Right ventricle myocardium superior (tissue), 1 donor: ENCODE data around the gene C1QL4. TPM values are rescaled to one million over a fixed set of nuclear protein-coding genes. Genes with fewer than 3 reads are reported as not detected.
A peak's percentile ranks its signal among the peaks of the same experiment; 100 is the strongest.
"Not testable (repeated sequence)": the region's sequence is repeated elsewhere in the genome, so short reads cannot be mapped to it uniquely, and the experiment has no call there.

Experiments used
- ATAC-seq: fragments of 200-7000 bp; cut with Tn5 transposase; one replicate; pipeline ENCODE4 v1.9.1; 2020; ENCODE audit warnings: mild to moderate bottlenecking; ENCODE audit not compliant: poor library complexity
- DNase-seq: peaks from one replicate; pipeline ENCODE4 v3.0.0-alpha.2; 2020
- intact Hi-C: fragments of 100-400 bp; cut with DNase I; formaldehyde crosslinking; loops from one replicate; pipeline ENCODE4 v1.11.2; 2022
- total RNA-seq: library from RNA; stranded (reverse); fragmentation: NEBNext Ultra II Directional; extraction: Animal tissue kit (Norgen Biotek cat#: 25700); gene quantifications from one replicate; pipeline ENCODE4 v1.2.1, GENCODE V29; 2021
- donor health status: DM: no; HTN: yes; CAD: no; lungs with severe emphysema.

C1QL4 gene
- total RNA-seq, 1 donor from 2014 or later, result not detected

DNA sequence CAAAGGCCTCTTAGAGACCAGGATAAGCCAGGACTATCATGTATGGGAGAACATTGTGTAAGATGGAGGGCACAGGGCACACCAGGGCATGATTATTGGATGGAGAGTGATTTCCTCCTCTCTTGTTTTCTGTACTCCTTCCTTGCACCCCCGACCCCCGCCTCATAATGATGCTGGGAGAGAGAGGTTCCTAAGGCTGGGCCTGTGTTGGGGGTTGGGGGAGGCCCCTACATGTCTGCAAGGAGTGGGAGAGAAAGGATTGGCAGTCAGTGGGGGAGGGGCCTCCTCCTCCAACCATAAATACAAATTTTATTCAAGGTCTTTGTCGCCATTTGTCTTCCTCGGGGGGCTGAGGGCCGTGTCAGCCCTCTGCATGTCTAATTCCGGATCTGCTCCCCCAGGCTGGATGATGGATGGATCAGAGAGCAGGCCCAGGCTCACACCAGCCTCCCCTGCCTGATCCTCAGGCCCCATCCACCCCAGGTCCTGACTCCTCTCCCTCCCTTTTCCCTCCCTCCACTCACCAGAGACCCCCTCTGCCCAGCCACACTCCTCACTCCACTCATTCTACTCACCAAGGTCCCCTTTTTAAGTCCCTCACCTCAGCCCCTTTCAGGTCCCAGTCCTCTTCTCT lies 2.0 kb upstream of the C1QL4 start:
- no peak for ATAC-seq
- no peak for DNase-seq
- intact Hi-C loops, result no loop called here

- ATAC-seq, result no peak
- intact Hi-C loops, result no loop called here
- DNase-seq, result no peak
These were observed 888 bp downstream of the C1QL4 start for GRCh38 chr12:49335955-49336644.

DNA sequence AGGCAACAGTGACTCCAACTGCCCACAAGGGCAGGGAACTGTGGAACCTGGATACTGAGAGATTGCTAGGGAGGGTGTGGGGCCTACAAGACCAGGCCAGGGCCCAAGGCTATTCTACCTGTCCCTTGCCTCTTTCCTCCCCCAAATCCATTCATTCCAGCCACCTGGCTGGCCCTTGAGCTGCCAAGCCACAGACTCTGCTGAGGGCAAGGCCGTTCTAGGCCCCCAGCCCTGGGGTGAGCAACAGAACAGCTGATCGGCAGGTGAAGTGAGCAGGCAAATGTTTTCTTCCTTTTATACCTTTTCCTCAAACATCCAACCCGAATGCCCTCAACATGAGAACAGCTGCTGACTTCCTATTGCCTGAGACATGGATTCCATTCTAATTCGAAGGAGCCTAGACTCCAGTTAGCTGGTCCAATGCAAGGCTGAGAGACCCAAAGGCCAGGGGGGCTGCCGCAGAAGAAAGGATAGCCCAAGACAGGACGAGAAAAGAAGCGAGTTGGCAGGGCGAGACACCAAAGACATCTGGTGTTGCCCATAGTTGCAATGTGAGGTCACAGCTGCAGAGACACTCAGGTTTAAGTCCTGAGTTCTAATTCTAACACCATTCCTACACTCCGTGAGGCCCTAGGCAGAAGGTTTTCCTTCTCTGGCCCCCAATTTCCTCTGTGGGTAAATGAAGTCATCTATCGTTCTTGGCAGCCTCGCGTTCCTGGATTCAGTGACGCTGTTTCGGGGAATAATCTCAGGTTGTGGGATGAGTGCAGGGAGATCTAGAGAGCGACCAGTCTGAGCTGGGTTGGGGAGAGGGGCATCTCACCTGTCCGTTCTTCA lies 1.7 kb downstream of the C1QL4 start:
- intact Hi-C loops, result no loop called here
- ATAC-seq, result no peak
- DNase-seq, result no peak

DNA sequence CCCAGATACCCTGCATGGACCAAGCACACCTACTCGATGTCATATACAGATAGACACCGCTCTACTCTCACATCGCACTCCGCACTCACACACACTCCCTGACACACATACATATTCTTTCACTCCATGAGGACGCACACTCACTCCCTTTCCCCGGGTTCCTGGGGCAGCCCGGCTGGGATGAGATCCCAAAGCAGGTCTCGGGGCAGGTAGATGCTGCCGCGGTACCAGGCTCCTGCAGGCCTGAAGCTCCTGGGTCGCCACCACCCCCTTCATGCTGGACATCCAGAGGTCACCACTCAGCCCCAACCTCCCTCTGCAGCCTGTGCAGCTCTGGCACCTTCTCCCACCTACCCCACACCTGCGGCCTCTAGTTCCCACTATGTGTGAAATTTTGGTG lies 2.3 kb downstream of the C1QL4 start:
- intact Hi-C loops, result no loop called here
- DNase-seq (no peak), ATAC-seq (no peak)

DNA sequence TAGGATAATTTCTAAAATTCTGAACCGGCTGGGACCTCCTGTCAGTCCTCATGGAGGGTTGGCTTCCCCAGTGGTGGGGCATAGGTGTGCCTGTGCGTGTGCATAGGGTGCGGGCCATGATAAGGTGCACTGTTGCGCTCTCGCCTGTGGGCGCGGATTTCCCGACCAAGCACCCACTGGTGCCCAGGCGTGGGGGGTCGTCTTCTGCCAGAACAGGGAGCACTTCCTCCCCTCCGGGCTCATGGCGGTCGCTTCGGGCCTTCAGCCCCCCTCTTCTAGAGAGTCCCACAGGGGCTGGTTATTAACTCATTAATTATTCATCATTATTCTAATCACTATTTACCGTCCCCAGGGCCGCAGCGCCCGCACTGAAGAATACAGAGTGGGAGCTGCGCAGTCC lies 2.8 kb downstream of the C1QL4 start:
- ATAC-seq (no peak), DNase-seq (no peak)
- intact Hi-C loops, result no loop called here

GRCh38 chr12:49333778-49334177 lies 3.2 kb downstream of the C1QL4 start:
- DNase-seq, intact Hi-C loops, ATAC-seq: not testable (repeated sequence)

DNA sequence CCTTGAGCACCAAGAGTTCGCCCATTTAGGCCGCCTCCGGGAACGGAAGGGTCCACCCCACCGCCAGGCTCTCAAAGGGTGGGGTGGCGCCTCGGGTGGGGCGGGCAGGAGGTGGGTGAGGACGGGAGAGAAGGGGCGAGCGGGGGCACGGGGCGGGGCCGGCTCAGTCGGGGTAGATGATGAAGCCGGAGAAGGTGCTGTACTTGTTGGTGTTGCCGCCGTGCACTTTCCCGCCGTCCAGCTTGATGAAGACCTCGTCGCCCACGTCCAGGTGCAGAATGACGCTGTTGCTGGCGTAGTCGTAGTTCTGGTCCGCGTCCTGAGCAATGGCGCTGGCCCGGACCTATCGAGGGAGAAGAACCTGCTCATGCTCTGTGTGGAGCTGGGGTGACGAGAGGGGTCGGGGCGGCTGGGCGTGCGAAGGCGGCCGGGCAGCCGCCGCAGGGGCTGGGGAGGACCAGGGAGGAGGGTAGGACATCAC lies 4.1 kb downstream of the C1QL4 start:
- no peak for ATAC-seq
- no peak for DNase-seq
- intact Hi-C loops, result no loop called here

GRCh38 chr12:49332441-49332861 lies 4.5 kb downstream of the C1QL4 start:
- DNase-seq (no peak), ATAC-seq (no peak)
- intact Hi-C loops, result no loop called here

DNA sequence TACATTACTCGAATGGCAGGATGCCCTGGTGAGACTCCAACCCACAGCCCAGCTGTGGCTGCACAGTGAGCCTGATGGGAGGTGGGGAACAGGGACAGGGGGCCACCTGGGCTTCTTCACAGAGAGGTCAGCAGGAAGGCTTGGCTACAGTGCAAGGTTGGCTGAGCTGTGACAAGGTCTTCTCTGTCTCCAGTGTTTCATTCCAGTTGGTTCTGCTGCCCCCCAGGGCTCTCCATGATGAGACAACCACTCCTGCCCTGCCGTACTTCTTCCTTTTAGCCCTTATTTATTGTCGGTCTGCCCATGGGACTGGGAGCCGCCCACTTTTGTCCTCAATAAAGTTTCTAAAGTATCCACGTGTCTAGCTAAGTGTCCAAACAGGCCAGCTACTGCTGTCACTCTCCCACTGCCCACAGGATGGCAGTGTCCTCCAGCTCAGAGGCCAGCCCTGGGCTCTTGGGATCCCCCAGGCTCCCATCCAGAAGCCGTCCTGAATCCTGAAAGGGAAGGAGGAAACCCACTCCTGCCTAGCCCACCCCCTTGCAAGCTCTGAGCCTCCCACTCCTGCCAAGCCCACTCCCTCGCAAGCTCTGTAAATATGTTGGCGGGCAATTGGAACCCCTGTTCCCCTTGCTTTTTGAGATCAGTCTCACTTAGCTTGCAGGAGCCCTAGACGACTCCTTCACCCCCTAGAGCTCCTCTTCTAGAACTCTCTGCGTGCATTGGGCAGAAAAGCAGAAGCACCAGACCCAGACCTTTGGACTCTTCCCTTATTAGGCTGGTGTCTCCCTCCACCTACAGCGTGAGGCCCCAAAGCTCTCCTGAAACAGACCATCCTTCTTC lies 5.4 kb downstream of the C1QL4 start:
- peak; percentile 68 for DNase-seq
- intact Hi-C loops, result no loop called here
- ATAC-seq, result peak; percentile 94

DNA sequence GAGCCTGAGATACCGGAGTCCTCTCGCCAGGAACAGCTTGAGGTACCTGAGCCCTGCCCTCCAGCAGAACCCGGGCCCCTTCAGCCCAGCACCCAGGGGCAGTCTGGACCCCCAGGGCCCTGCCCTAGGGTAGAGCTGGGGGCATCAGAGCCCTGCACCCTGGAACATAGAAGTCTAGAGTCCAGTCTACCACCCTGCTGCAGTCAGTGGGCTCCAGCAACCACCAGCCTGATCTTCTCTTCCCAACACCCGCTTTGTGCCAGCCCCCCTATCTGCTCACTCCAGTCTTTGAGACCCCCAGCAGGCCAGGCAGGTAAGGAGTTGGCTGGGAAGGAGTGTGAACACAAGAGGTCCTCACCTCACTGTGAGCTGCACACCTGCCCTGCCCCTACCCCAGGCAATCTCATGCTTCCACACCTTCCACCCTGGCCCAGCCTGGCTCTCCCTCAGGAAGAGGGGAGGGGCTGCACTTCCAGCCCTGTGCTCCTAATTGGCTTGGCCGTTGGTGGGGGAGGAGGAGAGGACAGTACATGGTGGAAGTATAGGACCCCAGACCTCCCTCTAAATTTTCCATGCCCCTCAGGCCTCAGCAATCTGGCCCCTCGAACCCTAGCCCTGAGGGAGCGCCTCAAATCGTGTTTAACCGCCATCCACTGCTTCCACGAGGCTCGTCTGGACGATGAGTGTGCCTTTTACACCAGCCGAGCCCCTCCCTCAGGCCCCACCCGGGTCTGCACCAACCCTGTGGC lies 6.2 kb downstream of the C1QL4 start:
- no peak for DNase-seq
- intact Hi-C loops, result no loop called here
- no peak for ATAC-seq

GRCh38 chr12:49330032-49330619 lies 6.9 kb downstream of the C1QL4 start:
- no peak for ATAC-seq
- intact Hi-C loops, result no loop called here
- no peak for DNase-seq

DNA sequence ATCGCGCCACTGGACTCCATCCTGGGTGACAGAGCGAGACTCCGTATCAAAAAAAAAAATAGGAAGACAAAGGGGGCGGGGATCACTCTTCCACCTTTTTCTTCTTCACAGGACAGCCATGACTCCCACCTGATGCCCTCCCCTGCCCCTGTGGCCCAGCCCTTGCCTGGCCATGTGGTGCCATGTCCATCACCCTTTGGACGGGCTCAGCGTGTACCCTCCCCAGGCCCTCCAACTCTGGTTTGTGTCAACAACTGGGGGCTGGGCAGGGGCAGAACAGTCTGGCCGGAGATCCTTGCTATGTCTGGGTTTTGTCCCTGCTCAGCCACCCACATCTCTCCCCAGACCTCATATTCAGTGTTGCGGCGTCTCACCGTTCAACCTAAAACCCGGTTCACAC lies 8.2 kb downstream of the C1QL4 start:
- no peak for DNase-seq
- intact Hi-C loops, result no loop called here
- no peak for ATAC-seq

DNA sequence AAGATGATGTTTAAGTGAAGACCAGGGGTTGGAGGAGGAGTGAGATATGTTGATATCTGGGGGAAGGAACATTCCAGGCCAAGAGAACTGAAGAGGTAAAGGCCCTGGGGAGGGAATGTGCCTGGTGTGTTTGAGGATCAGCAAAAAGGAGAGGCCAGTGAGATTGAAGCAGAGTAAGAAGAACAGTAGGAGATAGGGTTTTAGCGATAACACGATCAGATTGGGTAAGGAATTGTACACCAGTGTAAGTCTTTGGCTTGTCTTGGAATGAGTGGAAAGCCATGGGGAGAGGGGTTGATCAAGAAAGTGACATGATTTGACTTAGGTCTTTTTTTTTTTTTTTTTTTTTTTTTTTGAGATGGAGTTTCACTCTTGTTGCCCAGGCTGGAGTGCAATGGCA lies 9.1 kb downstream of the C1QL4 start:
- no peak for ATAC-seq
- intact Hi-C loops, result no loop called here

DNA sequence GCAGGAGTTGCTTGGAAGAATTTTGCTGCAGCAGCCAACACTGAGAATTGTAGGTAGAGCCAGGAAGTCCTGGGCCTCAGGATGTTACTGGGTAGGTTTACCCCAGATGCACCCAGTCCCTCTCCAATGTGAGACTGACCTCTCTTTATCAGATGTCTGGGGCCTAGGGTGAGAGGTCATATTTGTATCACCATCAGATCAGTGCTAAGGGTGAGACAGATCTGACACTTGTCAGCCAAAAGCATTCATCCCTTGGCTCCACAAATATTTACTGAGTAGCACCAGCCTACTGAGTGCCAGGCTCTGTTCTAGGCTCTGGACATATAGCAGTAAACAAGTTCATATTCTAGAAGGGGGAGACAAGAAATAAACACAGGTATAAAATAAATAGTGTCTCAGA lies 9.6 kb downstream of the C1QL4 start:
- DNase-seq (no peak), ATAC-seq (no peak)
- intact Hi-C loops, result no loop called here

More for the DNA sequence above, 9.1 kb downstream of the C1QL4 start:
- no peak for DNase-seq

DNA sequence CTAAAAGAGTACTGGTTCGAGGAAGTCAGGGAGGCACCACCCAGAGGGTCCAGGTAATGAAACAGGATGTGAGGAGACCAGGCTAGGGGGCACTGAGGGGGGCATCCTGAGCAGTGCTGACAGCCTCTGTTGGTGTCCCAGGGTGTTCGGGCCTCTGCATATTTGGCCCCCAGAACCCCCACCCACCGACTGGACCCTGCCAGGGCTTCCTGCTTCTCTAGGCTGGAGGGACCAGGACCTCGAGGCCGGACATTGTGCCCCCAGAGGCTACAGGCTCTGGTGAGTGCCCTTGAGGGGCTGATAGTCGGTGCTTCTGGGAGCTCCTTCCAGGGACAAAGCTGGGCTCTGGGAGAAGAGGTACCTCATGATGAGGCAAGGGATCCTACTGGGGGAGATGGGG lies 11.4 kb downstream of the C1QL4 start:
- peak; percentile 1 for DNase-seq
- intact Hi-C loops, result no loop called here
- ATAC-seq, result no peak

DNA sequence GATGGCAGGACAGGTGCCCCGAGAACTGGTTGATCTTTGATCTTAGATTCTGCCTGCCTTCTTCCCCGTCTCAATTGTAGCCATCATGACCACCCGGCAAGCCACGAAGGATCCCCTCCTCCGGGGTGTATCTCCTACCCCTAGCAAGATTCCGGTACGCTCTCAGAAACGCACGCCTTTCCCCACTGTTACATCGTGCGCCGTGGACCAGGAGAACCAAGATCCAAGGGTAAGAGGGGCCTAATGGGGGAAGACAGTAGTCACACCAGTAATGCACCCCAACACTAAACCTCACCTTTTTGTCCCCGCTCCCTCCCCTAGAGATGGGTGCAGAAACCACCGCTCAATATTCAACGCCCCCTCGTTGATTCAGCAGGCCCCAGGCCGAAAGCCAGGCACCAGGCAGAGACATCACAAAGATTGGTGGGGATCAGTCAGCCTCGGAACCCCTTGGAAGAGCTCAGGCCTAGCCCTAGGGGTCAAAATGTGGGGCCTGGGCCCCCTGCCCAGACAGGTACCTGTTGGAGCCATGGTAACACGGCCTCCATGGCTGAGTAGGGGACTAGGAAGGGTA lies 13.4 kb downstream of the C1QL4 start:
- DNase-seq, result no peak
- intact Hi-C loops, result no loop called here
- no peak for ATAC-seq

DNA sequence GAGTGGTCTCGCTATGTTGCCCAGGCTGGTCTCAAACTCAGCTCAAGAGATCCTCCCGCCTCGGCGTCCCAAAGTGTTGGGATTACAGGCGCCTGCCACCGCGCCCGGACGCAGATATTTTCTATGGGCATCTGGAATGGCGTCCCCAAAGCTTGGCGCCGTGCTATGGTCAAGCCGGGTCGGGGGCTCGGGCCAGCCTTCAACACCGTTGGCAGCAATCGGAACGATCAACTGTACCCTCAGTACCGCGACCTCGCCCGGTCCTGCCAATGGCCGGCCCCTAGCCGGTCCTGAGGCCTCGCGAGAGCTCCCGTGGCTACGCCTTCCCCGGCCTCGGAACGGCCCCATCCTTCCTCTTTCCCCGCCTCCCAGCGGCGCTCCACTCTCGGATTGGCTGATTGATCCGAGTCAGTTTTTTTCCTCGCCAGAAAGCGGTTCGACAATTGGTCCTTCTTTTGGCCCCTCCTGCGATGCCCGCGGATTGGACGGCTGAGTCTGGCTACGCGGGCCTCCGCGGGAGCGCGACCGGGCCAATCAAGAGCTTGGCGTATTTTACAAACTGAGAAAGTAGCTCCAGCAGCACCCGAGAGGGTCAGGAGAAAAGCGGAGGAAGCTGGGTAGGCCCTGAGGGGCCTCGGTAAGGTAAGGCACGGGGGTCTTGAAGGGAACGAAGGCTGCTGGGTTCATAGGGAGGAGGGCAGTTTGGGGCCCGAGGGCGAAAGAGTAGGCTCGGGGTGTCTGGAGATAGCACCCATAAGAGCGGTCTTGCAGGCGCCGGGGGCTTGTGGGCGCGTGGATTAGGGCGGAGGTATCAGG lies 14.1 kb downstream of the C1QL4 start, which contains the start of gene TROAP:
Gene TROAP, plus strand, starts transcription at position 548 of the 816 bp plus-strand sequence. CDS start 354 bp downstream, outside the sequence.
- intact Hi-C loops, result no loop called here
- ATAC-seq, result peak; percentile 100
- peak; percentile 98 for DNase-seq
